MG63 (cell line): Measurements from ENCODE around the gene HDAC4. TPM values are rescaled to one million over a fixed set of nuclear protein-coding genes. Genes with fewer than 3 reads are reported as not detected.
"Not testable (repeated sequence)": the region's sequence is repeated elsewhere in the genome, so short reads cannot be mapped to it uniquely, and the experiment has no call there.

Source experiments
- DNase-seq: peaks from one replicate; pipeline ENCODE4 v3.0.0-alpha.2; 2020
- H3K27me3 ChIP-seq: fragments of 250-450 bp; sonication (Bioruptor Pico); 2 replicates; pipeline ENCODE4 v1.5.1; 2020; ENCODE audit warnings: mild to moderate bottlenecking, moderate library complexity
- H3K36me3 ChIP-seq: fragments of 250-450 bp; sonication (Bioruptor Pico); 2 replicates; pipeline ENCODE4 v1.5.1; 2020; ENCODE audit warnings: mild to moderate bottlenecking, moderate library complexity
- H3K4me3 ChIP-seq: fragments of 250-450 bp; sonication (Bioruptor Pico); 2 replicates; pipeline ENCODE4 v1.5.1; 2020; ENCODE audit warnings: mild to moderate bottlenecking, moderate library complexity
- H3K9me3 ChIP-seq: fragments of 250-450 bp; sonication (Bioruptor Pico); 2 replicates; pipeline ENCODE4 v1.5.1; 2020; ENCODE audit warnings: mild to moderate bottlenecking, moderate library complexity
- total RNA-seq: library from RNA; depleted of rRNA; stranded (reverse); fragments of >200 nt; shearing (Covaris generic); gene quantifications from 2 replicates; pipeline ENCODE4 v1.2.3, GENCODE V29; 2014; ENCODE audit warnings: low replicate concordance

The HDAC4 gene
- total RNA-seq, 1 experiment from 2014 or later, result 27.3 TPM

- Histone ChIP-seq H3K4me3 (no peak overlapping the region), H3K9me3 (no peaks in the 10 kb centered on the region), H3K27me3 (no peaks in the 10 kb centered on the region), H3K36me3 (no peaks in the 10 kb centered on the region; the same call in 1 of the 2 replicates)
- DNase-seq, result no peak
Observed at GRCh38 chr2:239073745-239074530, 326.9 kb downstream of the HDAC4 start.

- Histone ChIP-seq H3K27me3 (no peaks in the 10 kb centered on the region), H3K4me3 (no peak overlapping the region), H3K36me3 (no peaks in the 10 kb centered on the region; the same call in 1 of the 2 replicates), H3K9me3 (no peaks in the 10 kb centered on the region)
- no peak for DNase-seq
Observed at GRCh38 chr2:239073270-239073669, 327.6 kb downstream of the HDAC4 start.

GRCh38 chr2:239072786-239073185 lies 328.0 kb downstream of the HDAC4 start:
- Histone ChIP-seq H3K9me3 (no peaks in the 10 kb centered on the region), H3K4me3 (no peak overlapping the region), H3K36me3 (no peaks in the 10 kb centered on the region; the same call in 1 of the 2 replicates), H3K27me3 (no peaks in the 10 kb centered on the region)
- DNase-seq, result no peak

GRCh38 chr2:239070466-239070865 lies 330.4 kb downstream of the HDAC4 start:
- no peaks in the 10 kb centered on the region; the same call in none of the 2 replicates for H3K36me3 ChIP-seq

GRCh38 chr2:239069362-239070333 lies 331.2 kb downstream of the HDAC4 start:
- peak; percentile 78 for DNase-seq
- H3K9me3 ChIP-seq, result not testable (repeated sequence)

More at GRCh38 chr2:239070466-239070865, 330.4 kb downstream of the HDAC4 start:
- H3K9me3 ChIP-seq, result no peaks in the 10 kb centered on the region
- DNase-seq, result no peak
- H3K4me3 ChIP-seq, result no peak overlapping the region
- no peaks in the 10 kb centered on the region for H3K27me3 ChIP-seq

GRCh38 chr2:239068411-239068810 lies 332.4 kb downstream of the HDAC4 start:
- H3K27me3 ChIP-seq, result no peaks in the 10 kb centered on the region
- no peaks in the 10 kb centered on the region; the same call in none of the 2 replicates for H3K36me3 ChIP-seq
- H3K4me3 ChIP-seq, result no peak overlapping the region
- no peak for DNase-seq
- H3K9me3 ChIP-seq, result no peaks in the 10 kb centered on the region

More at GRCh38 chr2:239069362-239070333, 331.2 kb downstream of the HDAC4 start:
- H3K4me3 ChIP-seq, H3K27me3 ChIP-seq, H3K36me3 ChIP-seq: not testable (repeated sequence)

- Histone ChIP-seq H3K9me3 (no peaks in the 10 kb centered on the region), H3K4me3 (no peak overlapping the region), H3K27me3 (no peaks in the 10 kb centered on the region), H3K36me3 (no peaks in the 10 kb centered on the region; the same call in none of the 2 replicates)
- no peak for DNase-seq
Observed at GRCh38 chr2:239067196-239067865, 333.5 kb downstream of the HDAC4 start.

- Histone ChIP-seq H3K9me3 (no peaks in the 10 kb centered on the region), H3K36me3 (no peaks in the 10 kb centered on the region; the same call in none of the 2 replicates), H3K4me3 (no peak overlapping the region), H3K27me3 (no peaks in the 10 kb centered on the region)
- DNase-seq, result no peak
Observed at GRCh38 chr2:239066597-239066996, 334.2 kb downstream of the HDAC4 start.

- no peak overlapping the region for H3K4me3 ChIP-seq
- no peaks in the 10 kb centered on the region for H3K27me3 ChIP-seq
- DNase-seq, result no peak
- H3K9me3 ChIP-seq, result no peaks in the 10 kb centered on the region
- no peaks in the 10 kb centered on the region; the same call in none of the 2 replicates for H3K36me3 ChIP-seq
Observed at GRCh38 chr2:239065962-239066361, 334.9 kb downstream of the HDAC4 start.

GRCh38 chr2:239065537-239065936 lies 335.3 kb downstream of the HDAC4 start:
- Histone ChIP-seq H3K27me3 (no peaks in the 10 kb centered on the region), H3K36me3 (no peaks in the 10 kb centered on the region; the same call in none of the 2 replicates), H3K4me3 (no peak overlapping the region), H3K9me3 (no peaks in the 10 kb centered on the region)
- DNase-seq, result no peak

- Histone ChIP-seq H3K9me3 (no peaks in the 10 kb centered on the region), H3K27me3 (no peaks in the 10 kb centered on the region), H3K4me3 (no peak overlapping the region), H3K36me3 (no peaks in the 10 kb centered on the region; the same call in none of the 2 replicates)
- no peak for DNase-seq
Observed at GRCh38 chr2:239064891-239065290, 335.9 kb downstream of the HDAC4 start.

- no peaks in the 10 kb centered on the region; the same call in none of the 2 replicates for H3K36me3 ChIP-seq
- no peaks in the 10 kb centered on the region for H3K27me3 ChIP-seq
- H3K4me3 ChIP-seq, result no peak overlapping the region
- H3K9me3 ChIP-seq, result no peaks in the 10 kb centered on the region
- no peak for DNase-seq
Observed at GRCh38 chr2:239064253-239064652, 336.6 kb downstream of the HDAC4 start.

- no peaks in the 10 kb centered on the region for H3K27me3 ChIP-seq
- H3K9me3 ChIP-seq, result no peaks in the 10 kb centered on the region
- no peak overlapping the region for H3K4me3 ChIP-seq
- no peaks in the 10 kb centered on the region; the same call in none of the 2 replicates for H3K36me3 ChIP-seq
- no peak for DNase-seq
Observed at GRCh38 chr2:239062743-239063142, 338.1 kb downstream of the HDAC4 start.

GRCh38 chr2:239061824-239062570 lies 338.8 kb downstream of the HDAC4 start:
- Histone ChIP-seq H3K36me3 (no peaks in the 10 kb centered on the region; the same call in none of the 2 replicates), H3K4me3 (no peak overlapping the region)
- no peak for DNase-seq

GRCh38 chr2:239061121-239061666 lies 339.6 kb downstream of the HDAC4 start:
- Histone ChIP-seq H3K27me3 (no peaks in the 10 kb centered on the region), H3K36me3 (no peaks in the 10 kb centered on the region), H3K4me3 (no peak overlapping the region), H3K9me3 (no peaks in the 10 kb centered on the region)
- DNase-seq, result no peak

More at GRCh38 chr2:239061824-239062570, 338.8 kb downstream of the HDAC4 start:
- no peaks in the 10 kb centered on the region for H3K9me3 ChIP-seq
- H3K27me3 ChIP-seq, result no peaks in the 10 kb centered on the region
